IMR-90 (cell line): ENCODE results near the gene CLSTN1. TPM values are rescaled to one million over a fixed set of nuclear protein-coding genes. Genes with fewer than 3 reads are reported as not detected.
A peak's percentile ranks its signal among the peaks of the same experiment; 100 is the strongest.

ENCODE experiments used
- ATAC-seq: fragments of 200-7000 bp; cut with Tn5 transposase; 2 replicates; pipeline ENCODE4 v1.9.1; 2020; ENCODE audit warnings: low read depth, mild to moderate bottlenecking, moderate library complexity
- BruUV-seq: library from RNA; stranded (reverse); fragments of 400-500 nt; replicated peaks from 2 replicates; lab custom pipeline; 2021; lab: Mats Ljungman, UMichigan
- CTCF ChIA-PET: fragments of 300-600 bp; formaldehyde crosslinking; extraction: SDS; loops from one replicate; lab custom pipeline; 2021; ENCODE audit warnings: antibody characterized with exemption; lab: Yijun Ruan, JAX
- POLR2A ChIA-PET: fragments of 300-600 bp; sonication (Branson Sonifier 250); formaldehyde crosslinking; loops from one replicate; lab custom pipeline; 2022; ENCODE audit warnings: antibody characterized with exemption; ENCODE audit not compliant: unreplicated experiment; lab: Charles Lee
- DNase-seq: peaks from one replicate; pipeline ENCODE4 v3.0.0; 2013
- H2AFZ ChIP-seq: replicated peaks from 2 replicates; pipeline ENCODE3; 2013; ENCODE audit warnings: low read length, mild to moderate bottlenecking; ENCODE audit not compliant: poor library complexity
- H2AK5ac ChIP-seq: 2 replicates; pipeline ENCODE4 v1.6.1; 2013; ENCODE audit warnings: low read depth, low read length, inconsistent platforms
- H2AK9ac ChIP-seq: replicated peaks from 2 replicates; pipeline ENCODE3; 2013; ENCODE audit warnings: mild to moderate bottlenecking, low read depth, low read length, moderate library complexity; ENCODE audit not compliant: poor library complexity
- H2BK120ac ChIP-seq: 2 replicates; pipeline ENCODE4 v1.6.1; 2013; ENCODE audit warnings: low read depth, low read length, inconsistent platforms
- H2BK15ac ChIP-seq: 3 replicates; pipeline ENCODE4 v1.6.1; 2013; ENCODE audit warnings: low read depth, low read length, inconsistent platforms
- H2BK20ac ChIP-seq: 2 replicates; pipeline ENCODE4 v1.6.1; 2013; ENCODE audit warnings: low read depth, mild to moderate bottlenecking, inconsistent platforms, low read length, moderate library complexity
- H2BK5ac ChIP-seq: 2 replicates; pipeline ENCODE4 v1.6.1; 2013; ENCODE audit warnings: mild to moderate bottlenecking, low read depth, low read length, inconsistent platforms; ENCODE audit not compliant: poor library complexity, severe bottlenecking
- H3K14ac ChIP-seq: replicated peaks from 2 replicates; pipeline ENCODE4 v1.6.1; 2013; ENCODE audit warnings: low read depth, low read length, inconsistent platforms
- H3K18ac ChIP-seq: 2 replicates; pipeline ENCODE4 v1.6.1; 2013; ENCODE audit warnings: low read depth, low read length, control low read depth
- H3K23ac ChIP-seq: 2 replicates; pipeline ENCODE4 v1.6.1; 2013; ENCODE audit warnings: low read depth, low read length, inconsistent platforms
- H3K27ac ChIP-seq: 2 replicates; pipeline ENCODE4 v1.5.1; 2013; ENCODE audit warnings: mild to moderate bottlenecking, control low read depth, low read length; ENCODE audit not compliant: insufficient read depth
- H3K27me3 ChIP-seq: 2 replicates; pipeline ENCODE4 v1.6.1; 2013; ENCODE audit warnings: low read length; ENCODE audit not compliant: control insufficient read depth, insufficient read depth
- H3K36me3 ChIP-seq: 2 replicates; pipeline ENCODE4 v1.6.1; 2013; ENCODE audit warnings: low read length, mixed read lengths; ENCODE audit not compliant: control insufficient read depth, insufficient read depth
- H3K4ac ChIP-seq: 2 replicates; pipeline ENCODE4 v1.6.1; 2013; ENCODE audit warnings: low read depth, low read length, inconsistent platforms
- H3K4me1 ChIP-seq: 2 replicates; pipeline ENCODE4 v1.6.1; 2013; ENCODE audit warnings: low read length, mixed read lengths; ENCODE audit not compliant: control insufficient read depth, insufficient read depth
- H3K4me2 ChIP-seq: 2 replicates; pipeline ENCODE4 v1.6.1; 2013; ENCODE audit warnings: low read depth, mild to moderate bottlenecking, control low read depth, low read length, moderate library complexity
- H3K4me3 ChIP-seq: 2 replicates; pipeline ENCODE4 v1.5.1; 2013; ENCODE audit warnings: low read depth, mild to moderate bottlenecking, control low read depth, low read length, moderate library complexity; ENCODE audit not compliant: insufficient read depth
- H3K56ac ChIP-seq: 2 replicates; pipeline ENCODE4 v1.6.1; 2013; ENCODE audit warnings: low read length, inconsistent platforms; ENCODE audit not compliant: insufficient read depth; ENCODE audit errors: extremely low read depth
- H3K79me1 ChIP-seq, 2 experiments: 2 replicates each; pipeline ENCODE4 v1.6.1; 2013; ENCODE audit warnings: low read length in 2 of 2, inconsistent platforms in 1 of 2, low read depth in 1 of 2
- H3K9ac ChIP-seq: 2 replicates; pipeline ENCODE4 v1.6.1; 2013; ENCODE audit warnings: low read depth, low read length, control low read depth
- H3K9me1 ChIP-seq: 2 replicates; pipeline ENCODE4 v1.6.1; 2013; ENCODE audit warnings: low read length, inconsistent platforms; ENCODE audit not compliant: insufficient read depth
- H3K9me3 ChIP-seq: 2 replicates; pipeline ENCODE4 v1.6.1; 2013; ENCODE audit warnings: low read length; ENCODE audit not compliant: control insufficient read depth, insufficient read depth
- H4K20me1 ChIP-seq: 2 replicates; pipeline ENCODE4 v1.6.1; 2013; ENCODE audit warnings: low read length, inconsistent platforms; ENCODE audit not compliant: insufficient read depth
- H4K5ac ChIP-seq: 2 replicates; pipeline ENCODE4 v1.6.1; 2013; ENCODE audit warnings: mild to moderate bottlenecking, low read depth, low read length, control low read depth
- H4K8ac ChIP-seq, 2 experiments: 2 replicates each; pipeline ENCODE4 v1.6.1; 2013; ENCODE audit warnings: low read depth in 2 of 2, low read length in 2 of 2, control low read depth in 1 of 2, inconsistent platforms in 1 of 2
- H4K91ac ChIP-seq: 2 replicates; pipeline ENCODE4 v1.6.1; 2013; ENCODE audit warnings: low read depth, low read length, inconsistent platforms; ENCODE audit not compliant: insufficient read depth
- MAZ ChIP-seq: IDR thresholded peaks from 2 replicates; pipeline ENCODE4 v1.6.1; 2012; ENCODE audit warnings: low read depth, mild to moderate bottlenecking, low read length, improper control_type of control experiment, moderate library complexity, borderline replicate concordance
- POLR2A ChIP-seq: IDR thresholded peaks from 2 replicates; pipeline ENCODE4 v1.6.1; 2012; ENCODE audit warnings: mild to moderate bottlenecking, low read depth, low read length
- WGBS, 2 experiments: methylation state at CpG; one replicate each; pipeline versions ENCODE4 v1.1.5 to v1.1.7; 2013; ENCODE audit warnings: missing lambda C conversion rate in 2 of 2; ENCODE audit not compliant: insufficient read length in 1 of 2; ENCODE audit errors: extremely low coverage in 2 of 2; 5-methylcytosine and 5-hydroxymethylcytosine counted together
- dilution Hi-C: fragments of 300-500 bp; cut with HindIII; formaldehyde crosslinking; loops from one replicate; pipeline ENCODE4 v1.14.3; 2018; ENCODE audit warnings: low sequenced_read_pairs; ENCODE audit not compliant: unreplicated experiment
- in situ Hi-C: fragments of 300-500 bp; cut with MboI; formaldehyde crosslinking; loops from 3 replicates; pipeline ENCODE4 v1.14.3; 2019; ENCODE audit warnings: low sequenced_read_pairs, inconsistent platforms, mixed read lengths
- intact Hi-C: fragments of 100-400 bp; cut with micrococcal nuclease; formaldehyde crosslinking; loops from 2 replicates; pipeline ENCODE4 v1.10.0; 2022
- polyA plus RNA-seq, 3 experiments: library from polyadenylated mRNA; depleted of rRNA; stranded (reverse); fragments of >200 nt; gene quantifications; 2 replicates each; pipeline ENCODE4 v1.2.3, GENCODE V29; 2012; ENCODE audit warnings: low replicate concordance in 1 of 3
- total RNA-seq: library from RNA; depleted of rRNA; stranded (reverse); fragments of >200 nt; gene quantifications from 2 replicates; pipeline ENCODE4 v1.2.3, GENCODE V29; 2012

The CLSTN1 gene
- total and polyA plus RNA-seq, 2 of the 4 experiments (the other 2 are of a cell fraction) = 30.1 to 72.2 TPM

DNA sequence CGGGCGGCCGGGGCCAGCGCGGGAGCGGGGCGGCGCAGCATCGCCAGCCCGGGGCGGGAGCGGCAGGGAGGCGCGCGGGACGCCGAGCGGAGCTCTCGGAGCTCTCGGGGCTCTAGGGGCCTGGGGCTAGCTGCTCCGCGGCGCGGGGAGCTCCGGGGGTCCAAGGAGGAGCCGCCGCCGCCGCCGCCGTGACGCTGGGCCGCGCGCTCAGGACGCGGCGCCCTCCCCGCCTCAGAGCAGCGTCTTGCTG is 147 bp downstream of the CLSTN1 start:
- Histone ChIP-seq H3K18ac (no peak overlapping the region), H3K23ac (no peak overlapping the region), H3K4me1 (0 out of 2 replicates have a peak, but pooled peaks cover 2% of the 10 kb centered on the region), H3K4me3 (peak overlapping the region; percentile 94), H3K9me3 (no peaks in the 10 kb centered on the region), H4K8ac (no peak overlapping the region), H3K27ac (no peak overlapping the region; the same call in 1 of the 2 replicates), H4K20me1 (peaks cover 31% of the 10 kb centered on the region), H2BK120ac (no peak overlapping the region), H3K4ac (no peak overlapping the region; the same call in 1 of the 2 replicates), H2AK5ac (no peak overlapping the region), H3K4me2 (no peak overlapping the region), H3K27me3 (no peaks in the 10 kb centered on the region), H3K56ac (no peak overlapping the region), H3K14ac (no peak overlapping the region), H2BK15ac (no peak overlapping the region), H2BK20ac (no peak overlapping the region), H4K91ac (no peak overlapping the region), H2AK9ac (peak overlapping the region; percentile 83), H2BK5ac (no peak overlapping the region), H3K36me3 (no peaks in the 10 kb centered on the region), H2AFZ (peak overlapping the region; percentile 91), H3K9me1 (peaks cover 7% of the 10 kb centered on the region; the same call in 1 of the 2 replicates), H3K9ac (no peak overlapping the region), H3K79me1 (peaks cover 12 to 33% of the 10 kb centered on the region in 2 experiments), H4K5ac (no peak overlapping the region)
- ChIA-PET CTCF (no interaction called here), POLR2A (no interaction called here)
- dilution Hi-C loops (no loop called here), intact Hi-C loops (loop anchor here (5.0 kb wide), 1 partner anchor 41 kb away; no protein-coding TSS in a partner anchor), in situ Hi-C loops (no loop called here)
- no peak for TF ChIP-seq MAZ
- peak; percentile 42; the same call in 1 of the 2 replicates for TF ChIP-seq POLR2A
- 0% methylated on average over 15 of the region's 40 CpGs; no CpG with 5 or more reads in 1 of the 2 experiments for WGBS, 2 experiments
- no peak for DNase-seq
- peak; percentile 45 for ATAC-seq
- no TSS peak for BruUV-seq
